HG02943 (cell line): ENCODE data around the gene LBX1.

Source experiments
- ATAC-seq: cut with Tn5 transposase; IDR thresholded peaks from one replicate; pipeline ENCODE4 v1.9.1; 2021; ENCODE audit warnings: mild to moderate bottlenecking, low read depth, moderate library complexity; ENCODE audit not compliant: unreplicated experiment

LBX1 gene

GRCh38 chr10:101244321-101245050, 15.2 kb upstream of the LBX1 start:
- ATAC-seq = no peak

DNA sequence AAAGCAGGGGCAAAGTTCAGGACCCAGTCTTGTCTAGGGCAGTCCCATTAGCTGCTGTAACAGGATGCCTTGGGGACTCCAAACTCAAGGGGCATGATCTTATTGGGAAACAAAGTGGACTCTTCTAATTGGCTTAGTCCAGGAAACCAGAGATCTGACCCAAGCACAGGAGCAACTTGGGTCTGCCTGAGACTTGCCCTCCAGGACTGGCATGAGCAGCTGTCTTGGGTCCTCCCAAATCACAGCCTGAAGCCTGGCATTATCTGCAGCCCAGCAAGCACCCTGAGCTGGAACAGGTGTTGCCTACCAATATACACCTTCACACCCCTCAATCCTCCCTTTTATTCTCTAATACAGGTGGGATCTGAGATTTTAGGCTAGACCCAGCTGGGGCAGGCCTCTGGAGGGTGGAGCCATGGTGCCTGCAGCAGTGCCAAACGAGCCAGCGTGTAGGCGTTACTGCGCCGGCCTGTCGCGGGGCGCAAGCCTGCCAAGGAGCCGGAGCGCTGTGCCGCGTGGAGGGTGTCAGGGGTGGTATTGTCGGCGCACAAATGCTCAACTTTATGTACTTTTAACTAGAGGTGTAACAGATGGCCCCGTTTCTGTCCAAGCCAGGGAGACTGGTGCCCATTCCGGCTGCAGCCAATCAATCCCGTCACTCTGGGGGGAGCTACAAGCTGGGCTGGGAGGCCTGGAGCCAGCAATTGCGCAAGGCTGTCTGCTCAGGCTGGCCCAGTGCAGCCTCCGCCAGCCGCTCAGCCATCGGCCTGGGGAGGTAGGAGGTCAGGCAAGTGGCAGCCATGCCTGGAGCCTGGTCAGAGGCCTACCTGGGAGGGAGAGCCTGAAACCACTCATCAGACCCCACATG, 12.8 kb upstream of the LBX1 start:
- ATAC-seq = no peak

- no peak for ATAC-seq
Observed at GRCh38 chr10:101238732-101239105, 9.5 kb upstream of the LBX1 start.

DNA sequence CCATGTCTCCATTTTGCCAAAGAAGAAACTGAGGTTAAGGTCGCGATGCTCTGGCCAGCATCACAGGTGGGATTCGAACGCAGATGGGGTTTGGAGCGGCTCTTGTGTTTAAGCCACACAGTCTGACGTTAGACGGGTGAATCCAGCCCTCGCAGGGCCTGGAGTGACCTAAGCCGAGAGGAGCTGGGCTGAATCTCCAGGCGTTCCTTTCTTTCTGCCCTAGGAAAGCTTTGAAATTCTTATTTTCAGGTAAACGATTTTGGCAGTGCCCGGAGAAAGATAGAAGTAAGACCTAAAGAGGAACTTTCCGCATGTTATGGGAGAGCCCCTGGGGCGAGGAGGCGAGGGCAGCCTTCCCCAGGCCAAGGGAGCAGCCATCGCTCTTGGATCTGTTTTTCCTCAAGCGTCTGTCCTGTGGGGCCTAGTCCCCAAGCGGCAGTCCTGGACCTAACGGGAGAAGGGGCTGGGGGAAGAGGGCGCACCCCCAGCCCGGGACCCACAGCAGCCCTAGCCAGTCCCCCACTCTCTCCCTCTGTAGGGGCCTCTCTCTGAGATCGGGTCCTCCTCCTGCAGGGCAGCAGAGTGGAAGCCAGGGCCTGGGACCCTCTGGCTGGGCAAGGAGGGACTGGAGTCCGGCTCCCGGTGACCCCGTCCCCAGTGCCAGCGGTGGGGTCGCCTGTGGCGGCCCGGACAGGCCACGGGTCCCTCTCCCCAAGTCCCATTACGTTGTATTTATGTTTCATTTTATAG, 8.9 kb upstream of the LBX1 start:
- ATAC-seq = no peak

DNA sequence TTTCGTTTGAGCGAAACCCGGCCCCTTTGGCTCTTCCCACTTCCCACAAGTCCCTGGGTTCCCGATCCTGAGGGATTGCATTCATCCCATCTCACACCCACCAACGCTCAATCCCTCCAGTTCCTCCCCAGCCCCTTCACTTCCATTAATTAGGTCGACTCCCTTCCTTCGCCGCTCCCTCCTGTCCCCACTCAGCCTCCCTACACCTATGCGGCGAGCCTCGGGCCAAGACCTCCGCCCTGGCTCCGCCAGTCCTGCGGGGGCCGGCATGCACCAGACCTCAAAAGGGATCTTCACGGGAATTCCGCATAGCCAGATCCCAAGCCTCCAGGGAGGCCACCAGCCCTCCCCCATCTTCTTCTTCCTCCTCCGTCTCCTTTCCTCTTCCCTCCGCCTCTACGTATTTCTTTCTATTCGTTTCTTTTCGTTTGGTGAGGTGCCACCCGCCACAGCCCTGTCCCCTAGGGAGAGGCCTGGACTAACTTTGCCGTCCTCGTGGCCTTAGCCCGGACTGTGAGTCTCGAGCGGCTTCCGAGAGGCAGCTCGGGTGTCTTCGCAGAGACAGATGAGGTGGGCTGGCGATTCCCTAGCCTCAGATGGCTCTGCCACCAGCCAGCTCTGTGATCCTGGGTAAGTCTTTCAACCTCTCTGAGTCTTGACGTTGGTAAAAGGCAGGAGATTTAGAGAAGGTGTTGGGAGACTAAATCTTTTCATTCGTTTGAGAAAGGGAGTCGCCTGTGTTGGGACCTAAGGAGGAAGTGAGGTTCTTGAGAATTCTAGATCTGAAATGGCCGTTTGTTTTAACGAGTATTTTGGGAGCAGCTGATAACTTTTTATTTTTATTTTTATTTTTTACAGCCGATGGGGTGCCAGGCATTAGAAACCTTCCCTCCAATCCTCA, 8.1 kb upstream of the LBX1 start:
- no peak for ATAC-seq

GRCh38 chr10:101236376-101237080, 7.3 kb upstream of the LBX1 start:
- ATAC-seq = no peak

- ATAC-seq = no peak
Observed at GRCh38 chr10:101235766-101236165, 6.5 kb upstream of the LBX1 start.

- ATAC-seq = no peak
Observed at GRCh38 chr10:101234333-101234732, 5.1 kb upstream of the LBX1 start.

- ATAC-seq = no peak
Observed at GRCh38 chr10:101233863-101234262, 4.6 kb upstream of the LBX1 start.

DNA sequence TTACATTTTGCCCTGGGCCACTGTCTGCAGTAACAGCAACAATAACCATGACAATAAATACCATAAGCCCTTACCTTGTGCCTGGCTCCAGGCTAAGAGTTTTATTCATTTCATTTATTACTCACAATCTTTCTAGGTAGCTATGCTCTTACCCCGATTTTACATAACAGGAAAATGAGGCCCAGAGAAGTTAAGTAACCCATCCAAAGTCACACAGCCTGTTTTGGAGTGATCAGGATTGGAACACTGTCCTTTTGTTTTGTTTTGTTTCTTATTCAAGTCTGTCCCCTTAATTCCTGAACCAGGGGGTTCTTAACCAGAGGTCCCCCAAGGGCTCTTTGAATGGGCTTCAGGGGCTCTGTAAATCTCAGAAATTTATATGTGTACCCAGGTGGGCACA, 4.2 kb upstream of the LBX1 start:
- no peak for ATAC-seq

DNA sequence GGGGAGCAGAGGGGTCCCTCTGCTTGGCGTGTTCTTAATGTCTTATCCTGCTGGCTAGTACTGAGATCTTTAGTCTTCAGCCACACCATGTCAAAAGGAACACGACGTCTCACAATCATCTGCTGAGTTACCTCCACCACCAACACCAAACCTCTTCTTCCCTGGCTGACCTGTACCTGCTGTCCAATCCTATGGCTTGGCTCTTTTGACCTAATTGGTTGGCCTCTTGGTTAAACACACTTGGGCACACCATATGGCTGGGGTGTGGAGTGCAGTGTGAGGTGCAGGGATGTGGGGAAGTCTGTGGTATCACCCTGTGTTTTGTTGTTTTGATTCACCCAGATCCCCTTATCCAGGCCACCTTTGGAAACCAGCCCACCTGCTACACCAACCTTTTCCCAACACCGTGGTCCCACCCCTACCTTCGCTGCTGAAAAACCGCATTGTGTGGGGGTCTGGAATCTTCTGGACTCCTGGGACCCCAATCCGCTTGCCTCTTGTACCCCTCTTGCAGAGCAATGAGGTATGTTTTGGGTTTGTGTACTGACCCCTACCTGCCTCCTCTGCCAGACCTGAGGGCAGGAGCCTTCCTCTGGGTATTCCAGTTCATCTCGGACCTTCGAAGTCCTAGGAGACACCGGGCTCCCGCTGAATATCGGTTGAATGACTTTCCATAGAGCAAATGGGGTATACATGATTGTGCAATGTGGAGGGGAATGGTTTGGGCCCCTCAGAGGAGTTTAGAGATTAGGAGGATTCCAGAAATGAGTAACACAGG, 2.8 kb upstream of the LBX1 start:
- ATAC-seq = no peak

- ATAC-seq = no peak
Observed at GRCh38 chr10:101231092-101231491, 1.8 kb upstream of the LBX1 start.

- ATAC-seq = no peak
Observed at GRCh38 chr10:101230183-101230917, 1.1 kb upstream of the LBX1 start.

- no peak for ATAC-seq
Observed at GRCh38 chr10:101228966-101229265, 347 bp downstream of the LBX1 start.

- ATAC-seq = no peak
Observed at GRCh38 chr10:101228153-101228965, 904 bp downstream of the LBX1 start.

DNA sequence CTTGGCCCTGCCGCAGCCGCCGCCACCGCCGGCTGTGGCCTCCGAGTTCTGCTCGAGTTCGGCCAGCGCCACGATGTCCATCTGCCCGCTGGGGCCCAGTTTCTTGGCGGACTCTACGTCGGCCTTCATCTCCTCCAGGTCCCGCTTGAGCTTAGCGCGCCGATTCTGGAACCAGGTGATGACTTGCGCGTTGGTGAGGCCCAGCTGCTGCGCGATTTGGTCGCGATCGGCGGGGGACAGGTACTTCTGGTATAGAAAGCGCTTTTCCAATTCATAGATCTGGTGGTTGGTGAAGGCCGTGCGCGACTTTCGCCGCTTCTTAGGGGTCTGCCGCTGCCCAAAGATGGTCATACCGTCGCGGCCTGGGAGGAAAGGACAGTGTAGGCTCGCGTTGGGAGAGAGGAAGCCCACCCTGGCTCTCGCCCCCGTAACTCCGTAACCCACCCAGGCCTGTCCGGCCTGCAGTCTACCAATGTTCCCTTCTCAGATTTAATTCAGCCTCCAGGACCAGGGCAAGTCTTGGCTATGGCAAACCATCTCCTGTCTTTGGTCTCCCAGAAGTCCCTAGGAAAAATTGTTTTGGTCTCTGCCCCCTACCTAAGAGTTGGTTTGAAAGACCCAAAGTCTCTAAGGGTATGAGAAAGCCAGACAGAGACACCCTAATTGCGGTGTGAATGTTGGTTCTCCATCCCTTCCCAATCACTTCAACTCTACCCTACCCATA, 1.7 kb downstream of the LBX1 start:
- no peak for ATAC-seq
